Measurements from ENCODE around the gene GALNTL6.
"Not testable (repeated sequence)": the region's sequence is repeated elsewhere in the genome, so short reads cannot be mapped to it uniquely, and the experiment has no call there.

The GALNTL6 gene

GRCh38 chr4:172826861-172827260 lies 1013.7 kb downstream of the GALNTL6 start:
- no peak for DNase-seq

GRCh38 chr4:172830295-172830764 lies 1017.1 kb downstream of the GALNTL6 start:
- DNase-seq: no peak

- DNase-seq: no peak
These were observed 1023.5 kb downstream of the GALNTL6 start for GRCh38 chr4:172836661-172837060.

GRCh38 chr4:172838111-172838510 lies 1024.9 kb downstream of the GALNTL6 start:
- DNase-seq: no peak

- no peak for DNase-seq
These were observed 1025.7 kb downstream of the GALNTL6 start for GRCh38 chr4:172838943-172839342.

- no peak for DNase-seq
These were observed 1029.6 kb downstream of the GALNTL6 start for GRCh38 chr4:172842779-172843178.

GRCh38 chr4:172843192-172843591 lies 1030.0 kb downstream of the GALNTL6 start:
- no peak for DNase-seq

GRCh38 chr4:172844556-172844955 lies 1031.4 kb downstream of the GALNTL6 start:
- no peak for DNase-seq

GRCh38 chr4:172845281-172845680 lies 1032.1 kb downstream of the GALNTL6 start:
- DNase-seq: no peak

- DNase-seq: no peak
These were observed 1037.6 kb downstream of the GALNTL6 start for GRCh38 chr4:172850838-172851237.

- DNase-seq: no peak
These were observed 1038.3 kb downstream of the GALNTL6 start for GRCh38 chr4:172851534-172851933.

- DNase-seq: no peak
These were observed 1043.8 kb downstream of the GALNTL6 start for GRCh38 chr4:172857026-172857425.

- no peak for DNase-seq
These were observed 1045.6 kb downstream of the GALNTL6 start for GRCh38 chr4:172858731-172859230.

- no peak for DNase-seq
These were observed 1051.9 kb downstream of the GALNTL6 start for GRCh38 chr4:172865103-172865502.

GRCh38 chr4:172865531-172866127 lies 1052.4 kb downstream of the GALNTL6 start:
- no peak for DNase-seq

GRCh38 chr4:172866421-172866820 lies 1053.2 kb downstream of the GALNTL6 start:
- DNase-seq: no peak

GRCh38 chr4:172867835-172868234 lies 1054.6 kb downstream of the GALNTL6 start:
- no peak for DNase-seq

- DNase-seq: no peak
These were observed 1055.1 kb downstream of the GALNTL6 start for GRCh38 chr4:172868271-172868670.

- no peak for DNase-seq
These were observed 1056.5 kb downstream of the GALNTL6 start for GRCh38 chr4:172869621-172870268.

GRCh38 chr4:172871381-172871780 lies 1058.2 kb downstream of the GALNTL6 start:
- DNase-seq: no peak

GRCh38 chr4:172874944-172875343 lies 1061.7 kb downstream of the GALNTL6 start:
- DNase-seq: no peak

GRCh38 chr4:172876394-172876793 lies 1063.2 kb downstream of the GALNTL6 start:
- no peak for DNase-seq

- DNase-seq: no peak
These were observed 1068.4 kb downstream of the GALNTL6 start for GRCh38 chr4:172881645-172882044.

- DNase-seq: not testable (repeated sequence)
These were observed 1074.2 kb downstream of the GALNTL6 start for GRCh38 chr4:172887358-172887757.

- DNase-seq: no peak
These were observed 1074.8 kb downstream of the GALNTL6 start for GRCh38 chr4:172887959-172888358.

Measured in right hindlimb (tissue), 1 donor.